ENCODE measurements around the gene RAB19.

GRCh38 chr7:140391634-140392033, 12.2 kb upstream of the RAB19 start:
- no peak for TF ChIP-seq CTCF (IDR thresholded peaks at IDR 0.05)
- no peak for TF ChIP-seq POLR2AphosphoS5 (IDR thresholded peaks at IDR 0.05; ENCODE audit: low read depth, low read length)
